Spleen (tissue), 7 donors: Measurements from ENCODE around the gene THUMPD3.

ENCODE experiments used
- POLR2A ChIP-seq, 3 donors: fragments of 450-650 bp; IDR thresholded peaks; one replicate each; pipeline ENCODE4 v1.5.1; 2017; ENCODE audit warnings: antibody characterized with exemption in 3 of 3, mild to moderate bottlenecking in 1 of 3
- POLR2AphosphoS5 ChIP-seq, 3 donors: sonication (generic); formaldehyde crosslinking; IDR thresholded peaks; one replicate each; pipeline ENCODE4 v1.5.1; 2017; ENCODE audit warnings: antibody characterized with exemption in 3 of 3
- TF ChIP-seq, protein P1 (sequence below), 11 experiments: fragments of 200-600 bp in 7 of 11; fragments of 450-650 bp in 4 of 11; sonication (generic) in 4 of 11; IDR thresholded peaks in 8 of 11; conservative IDR thresholded peaks in 3 of 11; 1 replicate in 7 of 11; 2 replicates in 4 of 11; pipeline versions ENCODE4 v1.4.0 to v1.8.0; 2016 to 2021; ENCODE audit warnings: antibody characterized with exemption in 11 of 11, inconsistent platforms in 4 of 11, mild to moderate bottlenecking in 1 of 11
- donor health status: DM: no; HTN: no; CAD: no; lungs with moderate emphysema.
- donor health status: DM: no; HTN: no; CAD: no.
- donor health status: DM: no; HTN: no; CAD: no.

DNA sequence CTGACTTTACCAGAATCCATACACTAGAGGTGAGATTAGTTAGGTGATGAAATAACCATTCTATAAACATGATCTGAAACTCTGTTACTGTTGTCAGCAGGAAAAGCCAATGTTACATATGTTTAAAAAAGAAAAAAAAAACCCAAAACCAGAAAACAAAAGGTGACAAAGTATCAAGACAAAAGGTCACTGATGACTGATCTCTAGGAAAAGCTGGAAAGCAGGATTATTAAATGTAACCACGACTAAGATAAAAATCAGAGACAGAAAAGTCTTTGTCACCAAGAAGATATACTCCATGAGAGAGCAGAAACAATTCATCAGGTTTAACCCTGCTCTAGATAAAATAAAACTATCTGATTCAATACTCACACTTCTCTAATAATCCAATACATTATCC is 29.2 kb downstream of the THUMPD3 start:
- TF ChIP-seq POLR2A (IDR thresholded peaks at IDR 0.05) (no peak), POLR2AphosphoS5 (IDR thresholded peaks at IDR 0.05) (no peak)
- TF ChIP-seq, protein P1, sequence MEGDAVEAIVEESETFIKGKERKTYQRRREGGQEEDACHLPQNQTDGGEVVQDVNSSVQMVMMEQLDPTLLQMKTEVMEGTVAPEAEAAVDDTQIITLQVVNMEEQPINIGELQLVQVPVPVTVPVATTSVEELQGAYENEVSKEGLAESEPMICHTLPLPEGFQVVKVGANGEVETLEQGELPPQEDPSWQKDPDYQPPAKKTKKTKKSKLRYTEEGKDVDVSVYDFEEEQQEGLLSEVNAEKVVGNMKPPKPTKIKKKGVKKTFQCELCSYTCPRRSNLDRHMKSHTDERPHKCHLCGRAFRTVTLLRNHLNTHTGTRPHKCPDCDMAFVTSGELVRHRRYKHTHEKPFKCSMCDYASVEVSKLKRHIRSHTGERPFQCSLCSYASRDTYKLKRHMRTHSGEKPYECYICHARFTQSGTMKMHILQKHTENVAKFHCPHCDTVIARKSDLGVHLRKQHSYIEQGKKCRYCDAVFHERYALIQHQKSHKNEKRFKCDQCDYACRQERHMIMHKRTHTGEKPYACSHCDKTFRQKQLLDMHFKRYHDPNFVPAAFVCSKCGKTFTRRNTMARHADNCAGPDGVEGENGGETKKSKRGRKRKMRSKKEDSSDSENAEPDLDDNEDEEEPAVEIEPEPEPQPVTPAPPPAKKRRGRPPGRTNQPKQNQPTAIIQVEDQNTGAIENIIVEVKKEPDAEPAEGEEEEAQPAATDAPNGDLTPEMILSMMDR (IDR thresholded peaks at IDR 0.05 in 8 of 11, conservative IDR thresholded peaks at IDR 0.05 in 3 of 11): no peak
